HT1080 (cell line): Measurements from ENCODE around the gene MOB2. TPM values are rescaled to one million over a fixed set of nuclear protein-coding genes. Genes with fewer than 3 reads are reported as not detected.
"Not testable (repeated sequence)": the region's sequence is repeated elsewhere in the genome, so short reads cannot be mapped to it uniquely, and the experiment has no call there.

ENCODE experiments used
- DNase-seq: peaks from one replicate; pipeline ENCODE4 v3.0.0-alpha.2; 2015; ENCODE audit warnings: low read depth
- total RNA-seq: library from RNA; depleted of rRNA; stranded (reverse); fragments of >200 nt; shearing (Covaris generic); gene quantifications from 2 replicates; pipeline ENCODE4 v1.2.3, GENCODE V29; 2014

MOB2 gene
- total RNA-seq, 1 experiment from 2014 or later = 38.7 TPM

GRCh38 chr11:1443737-1444136 lies 42.8 kb downstream of the MOB2 start:
- no peak for DNase-seq

GRCh38 chr11:1442807-1443366 lies 43.7 kb downstream of the MOB2 start:
- DNase-seq = no peak

- DNase-seq = no peak
Measured at GRCh38 chr11:1442163-1442562, 44.4 kb downstream of the MOB2 start.

- no peak for DNase-seq
Measured at GRCh38 chr11:1440496-1440895, 46.1 kb downstream of the MOB2 start.

- no peak for DNase-seq
Measured at GRCh38 chr11:1440066-1440465, 46.5 kb downstream of the MOB2 start.

- no peak for DNase-seq
Measured at GRCh38 chr11:1439341-1439740, 47.2 kb downstream of the MOB2 start.

- DNase-seq = no peak
Measured at GRCh38 chr11:1438967-1439330, 47.6 kb downstream of the MOB2 start.

GRCh38 chr11:1438261-1438966 lies 48.2 kb downstream of the MOB2 start:
- DNase-seq = no peak

GRCh38 chr11:1437500-1437899 lies 49.1 kb downstream of the MOB2 start:
- no peak for DNase-seq

GRCh38 chr11:1436468-1437039 lies 50.0 kb downstream of the MOB2 start:
- DNase-seq = no peak

GRCh38 chr11:1435820-1436467 lies 50.6 kb downstream of the MOB2 start:
- no peak for DNase-seq

GRCh38 chr11:1435479-1435819 lies 51.1 kb downstream of the MOB2 start:
- DNase-seq = not testable (repeated sequence)

GRCh38 chr11:1433977-1434640 lies 52.5 kb downstream of the MOB2 start:
- DNase-seq = no peak

- DNase-seq = no peak
Measured at GRCh38 chr11:1433568-1433967, 53.0 kb downstream of the MOB2 start.

- no peak for DNase-seq
Measured at GRCh38 chr11:1428762-1429316, 57.7 kb downstream of the MOB2 start.

- DNase-seq = no peak
Measured at GRCh38 chr11:1425439-1425838, 61.1 kb downstream of the MOB2 start.

- DNase-seq = no peak
Measured at GRCh38 chr11:1425006-1425405, 61.6 kb downstream of the MOB2 start.

GRCh38 chr11:1423406-1423805 lies 63.2 kb downstream of the MOB2 start:
- DNase-seq = not testable (repeated sequence)

GRCh38 chr11:1422981-1423380 lies 63.6 kb downstream of the MOB2 start:
- DNase-seq = no peak

GRCh38 chr11:1422481-1422880 lies 64.1 kb downstream of the MOB2 start:
- DNase-seq = no peak

- DNase-seq = no peak
Measured at GRCh38 chr11:1421291-1421690, 65.3 kb downstream of the MOB2 start.

- no peak for DNase-seq
Measured at GRCh38 chr11:1419811-1420210, 66.8 kb downstream of the MOB2 start.
